ENCODE measurements around the gene CZIB. TPM values are rescaled to one million over a fixed set of nuclear protein-coding genes. Genes with fewer than 3 reads are reported as not detected.

Gene CZIB
- total and polyA plus RNA-seq, 2 of the 13 experiments (the other 11 are each of a cell fraction or from before 2014, with no cell fraction given), result 49.2 to 67.0 TPM

GRCh38 chr1:53238197-53239155 is 18.0 kb upstream of the CZIB start, which contains the start of gene MAGOH (continued):
- TF ChIP-seq CERS6 (CRISPR knock-in tag; IDR thresholded peaks at IDR 0.05) (no peak), FOXO1 (CRISPR knock-in tag; IDR thresholded peaks at IDR 0.05) (peak; percentile 79), MAX (IDR thresholded peaks at IDR 0.05) (peak; percentile 88), KDM1A (CRISPR knock-in tag; IDR thresholded peaks at IDR 0.05) (no peak), REXO4 (CRISPR knock-in tag; IDR thresholded peaks at IDR 0.05; ENCODE audit: borderline replicate concordance) (no peak), SP4 (CRISPR knock-in tag; IDR thresholded peaks at IDR 0.05) (peak; percentile 92), NFRKB (IDR thresholded peaks at IDR 0.05) (no peak), ZNF292 (CRISPR knock-in tag; IDR thresholded peaks at IDR 0.05; ENCODE audit: borderline replicate concordance, low read depth) (0 out of 2 replicates have a peak, but pooled peaks have one; percentile 36), CBX1 (IDR thresholded peaks at IDR 0.05; ENCODE audit: low read depth) (peak; percentile 25), ZNF530 (CRISPR knock-in tag; IDR thresholded peaks at IDR 0.05; ENCODE audit: low read depth) (0 out of 2 replicates have a peak, but pooled peaks have one; percentile 26), ZNF567 (CRISPR knock-in tag; IDR thresholded peaks at IDR 0.05; ENCODE audit: borderline replicate concordance) (0 out of 2 replicates have a peak, but pooled peaks have one; percentile 38), ZBTB7B (CRISPR knock-in tag; IDR thresholded peaks at IDR 0.05) (peak; percentile 70; the same call in 1 of the 2 replicates), FOXM1 (CRISPR knock-in tag; IDR thresholded peaks at IDR 0.05) (no peak), ZSCAN31 (CRISPR knock-in tag; IDR thresholded peaks at IDR 0.05; ENCODE audit: low read depth) (peak; percentile 74), ZNF788 (CRISPR knock-in tag; IDR thresholded peaks at IDR 0.05; ENCODE audit: borderline replicate concordance) (peak; percentile 82; the same call in 1 of the 2 replicates), HINFP (CRISPR knock-in tag; IDR thresholded peaks at IDR 0.05; ENCODE audit: low read depth) (peak; percentile 69; the same call in 1 of the 2 replicates), HNF1B (CRISPR knock-in tag; IDR thresholded peaks at IDR 0.05) (peak; percentile 80), ZMYM4 (CRISPR knock-in tag; IDR thresholded peaks at IDR 0.05) (peak; percentile 96), ZNF234 (CRISPR knock-in tag; conservative IDR thresholded peaks at IDR 0.05) (no peak), ZBTB49 (CRISPR knock-in tag; IDR thresholded peaks at IDR 0.05; ENCODE audit: borderline replicate concordance) (no peak; the same call in 1 of the 2 replicates)

Measured in HepG2 (cell line).